HG02623 (cell line): ENCODE results near the gene RPAP2.
"Not testable (repeated sequence)": the region's sequence is repeated elsewhere in the genome, so short reads cannot be mapped to it uniquely, and the experiment has no call there.

Source experiments
- ATAC-seq: cut with Tn5 transposase; IDR thresholded peaks from one replicate; pipeline ENCODE4 v1.9.1; 2021; ENCODE audit warnings: moderate library complexity; ENCODE audit not compliant: unreplicated experiment

Gene RPAP2

GRCh38 chr1:92298573-92299476 lies at the start of gene RPAP2, which contains the start of gene GLMN:
RPAP2 (plus strand) TSS chr1:92299059; CDS start chr1:92299074, 15 bp downstream.
GLMN (minus strand) TSS chr1:92298987; CDS start chr1:92297999, 988 bp downstream.
- peak; percentile 97 for ATAC-seq

- ATAC-seq: not testable (repeated sequence)
Observed at GRCh38 chr1:92254714-92255113, 44.1 kb upstream of the RPAP2 start.

- ATAC-seq: no peak
Observed at GRCh38 chr1:92259350-92259749, 39.5 kb upstream of the RPAP2 start.

GRCh38 chr1:92262516-92262915 lies 36.3 kb upstream of the RPAP2 start:
- ATAC-seq: no peak

GRCh38 chr1:92273039-92273438 lies 25.8 kb upstream of the RPAP2 start:
- ATAC-seq: no peak

- ATAC-seq: no peak
Observed at GRCh38 chr1:92274939-92275338, 23.9 kb upstream of the RPAP2 start.

GRCh38 chr1:92276082-92276481 lies 22.8 kb upstream of the RPAP2 start:
- ATAC-seq: no peak

GRCh38 chr1:92277105-92277723 lies 21.6 kb upstream of the RPAP2 start:
- ATAC-seq: no peak

GRCh38 chr1:92279781-92280180 lies 19.1 kb upstream of the RPAP2 start:
- ATAC-seq: not testable (repeated sequence)

GRCh38 chr1:92281411-92281810 lies 17.4 kb upstream of the RPAP2 start:
- ATAC-seq: not testable (repeated sequence)

GRCh38 chr1:92291372-92291999 lies 7.4 kb upstream of the RPAP2 start:
- ATAC-seq: no peak

GRCh38 chr1:92298213-92298572 lies 666 bp upstream of the RPAP2 start:
- no peak for ATAC-seq

- no peak for ATAC-seq
Observed at GRCh38 chr1:92299477-92300150, 755 bp downstream of the RPAP2 start.

GRCh38 chr1:92301021-92301420 lies 2.2 kb downstream of the RPAP2 start:
- no peak for ATAC-seq

- ATAC-seq: no peak
Observed at GRCh38 chr1:92306020-92306419, 7.2 kb downstream of the RPAP2 start.

- ATAC-seq: no peak
Observed at GRCh38 chr1:92307980-92308379, 9.1 kb downstream of the RPAP2 start.

GRCh38 chr1:92310185-92310597 lies 11.3 kb downstream of the RPAP2 start:
- no peak for ATAC-seq

- ATAC-seq: no peak
Observed at GRCh38 chr1:92314024-92314423, 15.2 kb downstream of the RPAP2 start.

GRCh38 chr1:92315766-92316599 lies 17.1 kb downstream of the RPAP2 start:
- ATAC-seq: no peak

- ATAC-seq: no peak
Observed at GRCh38 chr1:92317836-92318493, 19.1 kb downstream of the RPAP2 start.
